HepG2 (cell line): ENCODE results near the gene TUNAR. TPM values are rescaled to one million over a fixed set of nuclear protein-coding genes. Genes with fewer than 3 reads are reported as not detected.

Experiments
- ATAC-seq: fragments of 200-7000 bp; cut with Tn5 transposase; 3 replicates; pipeline ENCODE4 v1.9.1; 2020; ENCODE audit warnings: mild to moderate bottlenecking, moderate library complexity
- BruUV-seq: library from RNA; stranded (reverse); fragments of 400-500 nt; replicated peaks from 2 replicates; lab custom pipeline; 2021; lab: Mats Ljungman, UMichigan
- CTCF ChIA-PET: fragments of 300-600 bp; formaldehyde crosslinking; extraction: SDS; loops from one replicate; lab custom pipeline; 2021; ENCODE audit warnings: low total read pairs, inconsistent platforms, low intra/inter-chr PET ratio; lab: Yijun Ruan, JAX
- POLR2A ChIA-PET: fragments of 350-600 bp; sonication (Branson Sonifier 250); formaldehyde crosslinking; loops from one replicate; lab custom pipeline; 2020; ENCODE audit warnings: antibody characterized with exemption, inconsistent platforms; lab: Yijun Ruan, JAX
- DNase-seq: peaks from one replicate; pipeline ENCODE4 v3.0.0-alpha.2; 2015; ENCODE audit warnings: low spot score
- FAIRE-seq: peaks from 3 replicates; lab custom pipeline; 2011; peaks lifted over from hg19 to GRCh38; lab: Jason Lieb, UNC
- H2AFZ ChIP-seq: one replicate; pipeline ENCODE4 v1.6.1; 2011; ENCODE audit warnings: low read length, inconsistent platforms
- H3K27ac ChIP-seq: fragments of 300-600 bp; 3 replicates; pipeline ENCODE4 v1.8.0; 2011; ENCODE audit warnings: mixed run types, mild to moderate bottlenecking, mixed read lengths, low read length, inconsistent platforms; ENCODE audit not compliant: insufficient read depth; ENCODE audit errors: extremely low read length
- H3K27me3 ChIP-seq, 2 experiments: fragments of 200-600 bp in 1 of 2; 2 replicates in 1 of 2; 3 replicates in 1 of 2; pipeline versions ENCODE4 v1.6.0 to v1.8.0; 2011; ENCODE audit warnings: low read length in 2 of 2, mild to moderate bottlenecking in 2 of 2, moderate library complexity in 2 of 2, inconsistent platforms in 1 of 2; ENCODE audit not compliant: insufficient read depth in 2 of 2, control insufficient read depth in 1 of 2
- H3K36me3 ChIP-seq, 2 experiments: fragments of 200-600 bp in 1 of 2; replicated peaks in 1 of 2; 2 replicates in 1 of 2; 3 replicates in 1 of 2; pipeline versions ENCODE4 v1.5.1 to v1.8.0; 2011; ENCODE audit warnings: low read length in 2 of 2, inconsistent platforms in 1 of 2; ENCODE audit not compliant: insufficient read depth in 2 of 2, control insufficient read depth in 1 of 2
- H3K4me1 ChIP-seq: 2 replicates; pipeline ENCODE4 v1.5.1; 2012; ENCODE audit warnings: low read length, inconsistent platforms; ENCODE audit not compliant: insufficient read depth
- H3K4me2 ChIP-seq: 2 replicates; pipeline ENCODE4 v1.6.0; 2011; ENCODE audit warnings: low read depth, low read length, inconsistent platforms
- H3K4me3 ChIP-seq, 3 experiments: fragments of 200-600 bp in 1 of 3; sonication (generic), shearing (Covaris generic) in 1 of 3; replicated peaks in 1 of 3; 2 replicates each; pipeline ENCODE4 v1.5.1; 2011 to 2016; ENCODE audit warnings: low read length in 3 of 3, inconsistent platforms in 2 of 3, low read depth in 2 of 3, mild to moderate bottlenecking in 2 of 3, control low read depth in 1 of 3, mixed read lengths in 1 of 3; ENCODE audit not compliant: insufficient read depth in 1 of 3
- H3K79me2 ChIP-seq: one replicate; pipeline ENCODE4 v1.6.1; 2011; ENCODE audit warnings: low read length, inconsistent platforms; ENCODE audit not compliant: insufficient read depth
- H3K9ac ChIP-seq: 2 replicates; pipeline ENCODE4 v1.6.0; 2011; ENCODE audit warnings: mild to moderate bottlenecking, low read depth, low read length, inconsistent platforms; ENCODE audit not compliant: insufficient read depth
- H3K9me3 ChIP-seq: 2 replicates; pipeline ENCODE4 v1.5.1; 2012; ENCODE audit warnings: mild to moderate bottlenecking, low read length
- H4K20me1 ChIP-seq: 2 replicates; pipeline ENCODE4 v1.6.0; 2011; ENCODE audit warnings: inconsistent platforms, mild to moderate bottlenecking, low read length, moderate library complexity; ENCODE audit not compliant: insufficient read depth
- FOXA3 ChIP-seq: IDR thresholded peaks from 2 replicates; pipeline ENCODE4 v1.6.1; 2016; ENCODE audit warnings: missing genetic modification reagents, missing compliant biosample characterization
- GLI4 ChIP-seq: sonication (generic); formaldehyde crosslinking; IDR thresholded peaks from 2 replicates; pipeline ENCODE4 v1.5.1; 2020; ENCODE audit warnings: missing genetic modification reagents, mild to moderate bottlenecking, moderate library complexity, borderline replicate concordance
- HNF4A ChIP-seq: sonication (generic); formaldehyde crosslinking; IDR thresholded peaks from 2 replicates; pipeline ENCODE4 v1.4.0; 2020; ENCODE audit warnings: missing genetic modification reagents
- MEIS2 ChIP-seq: sonication (generic); formaldehyde crosslinking; IDR thresholded peaks from 2 replicates; pipeline ENCODE4 v1.9.0; 2021; ENCODE audit warnings: mild to moderate bottlenecking, missing genetic modification reagents
- MIER2 ChIP-seq: IDR thresholded peaks from 2 replicates; pipeline ENCODE4 v1.6.1; 2016; ENCODE audit warnings: missing biosample characterization, missing genetic modification reagents
- SAP130 ChIP-seq: IDR thresholded peaks from 2 replicates; pipeline ENCODE4 v1.6.1; 2016; ENCODE audit warnings: low read depth
- SMAD1 ChIP-seq: sonication (generic); formaldehyde crosslinking; IDR thresholded peaks from 2 replicates; pipeline ENCODE4 v1.4.0; 2020; ENCODE audit warnings: missing genetic modification reagents, low read depth, mild to moderate bottlenecking, borderline replicate concordance
- ZNF674 ChIP-seq: sonication (generic); formaldehyde crosslinking; IDR thresholded peaks from 2 replicates; pipeline ENCODE4 v1.5.0; 2020; ENCODE audit warnings: low read depth, mild to moderate bottlenecking, missing genetic modification reagents
- ZNF703 ChIP-seq: sonication (generic); formaldehyde crosslinking; IDR thresholded peaks from 2 replicates; pipeline ENCODE4 v1.5.1; 2020; ENCODE audit warnings: missing genetic modification reagents, mild to moderate bottlenecking, moderate library complexity, borderline replicate concordance
- WGBS: methylation state at CpG from one replicate; pipeline ENCODE4 v1.1.6; 2017; ENCODE audit warnings: low lambda C conversion rate; 5-methylcytosine and 5-hydroxymethylcytosine counted together
- in situ Hi-C: cut with HindIII; loops from 2 replicates; pipeline ENCODE4 v1.10.0; 2017; ENCODE audit warnings: low pct_unique_long_range_greater_than_20kb; ENCODE audit not compliant: extremely low pct_ligation_motif_present
- intact Hi-C: fragments of 100-400 bp; cut with micrococcal nuclease; formaldehyde crosslinking; loops from one replicate; pipeline ENCODE4 v1.10.0; 2022; ENCODE audit not compliant: unreplicated experiment
- polyA plus RNA-seq, 8 experiments: library from polyadenylated mRNA; depleted of rRNA in 3 of 8; stranded (reverse) in 7 of 8; unstranded in 1 of 8; fragments of >200 nt; fragmentation: Illumina TruSeq in 4 of 8; extraction: Trizol in 4 of 8; gene quantifications; 2 replicates each; pipeline versions ENCODE4 v1.2.1 to v1.2.3, GENCODE V29; 2011 to 2016; ENCODE audit warnings: low read depth in 4 of 8, missing spikeins in 1 of 8, mixed read lengths in 1 of 8; ENCODE audit not compliant: insufficient read depth in 1 of 8
- total RNA-seq, 5 experiments: library from RNA; depleted of rRNA; stranded (reverse); fragments of >200 nt; fragmentation: Illumina TruSeq; extraction: Trizol; gene quantifications; 2 replicates each; pipeline ENCODE4 v1.2.3, GENCODE V29; 2016; ENCODE audit warnings: low read depth in 1 of 5
- TF ChIP-seq, protein P1 (sequence below): sonication (generic); formaldehyde crosslinking; IDR thresholded peaks from 2 replicates; pipeline ENCODE4 v1.5.1; 2020; ENCODE audit warnings: mild to moderate bottlenecking, missing genetic modification reagents
- TF ChIP-seq, protein P2 (sequence below), 2 experiments: IDR thresholded peaks; 2 replicates each; pipeline ENCODE4 v1.6.1; 2011 to 2012; ENCODE audit warnings: low read length in 2 of 2, borderline replicate concordance in 1 of 2, low read depth in 1 of 2, mild to moderate bottlenecking in 1 of 2, moderate library complexity in 1 of 2

Gene TUNAR
- total and polyA plus RNA-seq, 2 of the 13 experiments (the other 11 are each of a cell fraction or from before 2014, with no cell fraction given): not detected

DNA sequence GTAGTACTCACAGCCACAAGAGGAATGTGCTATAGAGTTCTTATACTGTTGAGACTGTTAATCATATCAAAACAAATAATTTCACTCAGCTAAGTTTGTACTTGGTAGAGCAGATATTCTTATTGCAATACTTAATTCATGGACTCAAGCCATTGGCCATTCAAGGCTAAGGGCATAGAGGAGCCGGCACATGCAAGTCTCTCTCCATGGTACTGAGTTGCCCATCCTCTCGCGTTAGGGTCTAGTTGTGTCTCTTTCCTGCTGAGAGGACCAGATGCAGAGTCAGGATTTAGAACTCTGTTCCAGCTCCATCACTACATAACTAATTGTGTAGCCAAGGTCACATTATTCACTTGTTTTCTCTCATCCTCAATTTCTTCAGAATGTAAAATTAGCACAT is 14.4 kb upstream of the TUNAR start:
- no peaks in the 10 kb centered on the region for H4K20me1 ChIP-seq
- DNase-seq (no peak), FAIRE-seq (no peak), ATAC-seq (no peak)
- H3K79me2 ChIP-seq: no peaks in the 10 kb centered on the region
- CTCF ChIA-PET: no interaction called here
- H3K9ac ChIP-seq: no peak overlapping the region
- intact Hi-C loops (no loop called here), in situ Hi-C loops (no loop called here)
- H3K36me3 ChIP-seq: no peaks in the 10 kb centered on the region
- no peak overlapping the region for H3K27ac ChIP-seq
- POLR2A ChIA-PET: no interaction called here
- H3K9me3 ChIP-seq: no peaks in the 10 kb centered on the region
- no peaks in the 10 kb centered on the region for H3K4me1 ChIP-seq
- H3K4me2 ChIP-seq: no peak overlapping the region
- no peaks in the 10 kb centered on the region; a peak in 1 of 5 replicates for H3K27me3 ChIP-seq
- TF ChIP-seq MIER2 (CRISPR knock-in tag) (peak; percentile 93), ZNF674 (CRISPR knock-in tag) (no peak), SMAD1 (CRISPR knock-in tag) (no peak), MEIS2 (no peak), GLI4 (CRISPR knock-in tag) (no peak), HNF4A (no peak), FOXA3 (no peak), SAP130 (CRISPR knock-in tag) (no peak), ZNF703 (CRISPR knock-in tag) (no peak)
- TF ChIP-seq, protein P1, sequence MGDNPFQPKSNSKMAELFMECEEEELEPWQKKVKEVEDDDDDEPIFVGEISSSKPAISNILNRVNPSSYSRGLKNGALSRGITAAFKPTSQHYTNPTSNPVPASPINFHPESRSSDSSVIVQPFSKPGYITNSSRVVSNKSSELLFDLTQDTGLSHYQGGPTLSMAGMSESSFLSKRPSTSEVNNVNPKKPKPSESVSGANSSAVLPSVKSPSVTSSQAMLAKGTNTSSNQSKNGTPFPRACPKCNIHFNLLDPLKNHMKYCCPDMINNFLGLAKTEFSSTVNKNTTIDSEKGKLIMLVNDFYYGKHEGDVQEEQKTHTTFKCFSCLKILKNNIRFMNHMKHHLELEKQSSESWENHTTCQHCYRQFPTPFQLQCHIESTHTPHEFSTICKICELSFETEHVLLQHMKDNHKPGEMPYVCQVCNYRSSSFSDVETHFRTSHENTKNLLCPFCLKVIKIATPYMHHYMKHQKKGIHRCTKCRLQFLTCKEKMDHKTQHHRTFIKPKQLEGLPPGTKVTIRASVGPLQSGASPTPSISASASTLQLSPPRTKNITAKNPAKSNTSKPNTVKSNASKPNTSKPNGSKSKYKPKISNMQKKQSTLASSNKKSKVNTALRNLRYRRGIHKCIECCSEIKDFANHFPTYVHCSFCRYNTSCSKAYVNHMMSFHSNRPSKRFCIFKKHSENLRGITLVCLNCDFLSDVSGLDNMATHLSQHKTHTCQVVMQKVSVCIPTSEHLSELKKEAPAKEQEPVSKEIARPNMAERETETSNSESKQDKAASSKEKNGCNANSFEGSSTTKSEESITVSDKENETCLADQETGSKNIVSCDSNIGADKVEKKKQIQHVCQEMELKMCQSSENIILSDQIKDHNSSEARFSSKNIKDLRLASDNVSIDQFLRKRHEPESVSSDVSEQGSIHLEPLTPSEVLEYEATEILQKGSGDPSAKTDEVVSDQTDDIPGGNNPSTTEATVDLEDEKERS (CRISPR knock-in tag): no peak
- TF ChIP-seq, protein P2, sequence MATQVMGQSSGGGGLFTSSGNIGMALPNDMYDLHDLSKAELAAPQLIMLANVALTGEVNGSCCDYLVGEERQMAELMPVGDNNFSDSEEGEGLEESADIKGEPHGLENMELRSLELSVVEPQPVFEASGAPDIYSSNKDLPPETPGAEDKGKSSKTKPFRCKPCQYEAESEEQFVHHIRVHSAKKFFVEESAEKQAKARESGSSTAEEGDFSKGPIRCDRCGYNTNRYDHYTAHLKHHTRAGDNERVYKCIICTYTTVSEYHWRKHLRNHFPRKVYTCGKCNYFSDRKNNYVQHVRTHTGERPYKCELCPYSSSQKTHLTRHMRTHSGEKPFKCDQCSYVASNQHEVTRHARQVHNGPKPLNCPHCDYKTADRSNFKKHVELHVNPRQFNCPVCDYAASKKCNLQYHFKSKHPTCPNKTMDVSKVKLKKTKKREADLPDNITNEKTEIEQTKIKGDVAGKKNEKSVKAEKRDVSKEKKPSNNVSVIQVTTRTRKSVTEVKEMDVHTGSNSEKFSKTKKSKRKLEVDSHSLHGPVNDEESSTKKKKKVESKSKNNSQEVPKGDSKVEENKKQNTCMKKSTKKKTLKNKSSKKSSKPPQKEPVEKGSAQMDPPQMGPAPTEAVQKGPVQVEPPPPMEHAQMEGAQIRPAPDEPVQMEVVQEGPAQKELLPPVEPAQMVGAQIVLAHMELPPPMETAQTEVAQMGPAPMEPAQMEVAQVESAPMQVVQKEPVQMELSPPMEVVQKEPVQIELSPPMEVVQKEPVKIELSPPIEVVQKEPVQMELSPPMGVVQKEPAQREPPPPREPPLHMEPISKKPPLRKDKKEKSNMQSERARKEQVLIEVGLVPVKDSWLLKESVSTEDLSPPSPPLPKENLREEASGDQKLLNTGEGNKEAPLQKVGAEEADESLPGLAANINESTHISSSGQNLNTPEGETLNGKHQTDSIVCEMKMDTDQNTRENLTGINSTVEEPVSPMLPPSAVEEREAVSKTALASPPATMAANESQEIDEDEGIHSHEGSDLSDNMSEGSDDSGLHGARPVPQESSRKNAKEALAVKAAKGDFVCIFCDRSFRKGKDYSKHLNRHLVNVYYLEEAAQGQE (IDR thresholded peaks at IDR 0.05; ENCODE audit: borderline replicate concordance in 1 of 2, low read depth in 1 of 2, low read length in 2 of 2): peak; percentile 58 to 91
- TF ChIP-seq, all 625 proteins: peak for 2
- Histone ChIP-seq H3K4me3 (no peak overlapping the region), H2AFZ (no peak overlapping the region)
- no TSS peak for BruUV-seq
- WGBS: 6% methylated on average over 3 of the region's 3 CpGs
